ENCODE measurements around the gene TPCN1.
A peak's percentile ranks its signal among the peaks of the same experiment; 100 is the strongest.

The TPCN1 gene

DNA sequence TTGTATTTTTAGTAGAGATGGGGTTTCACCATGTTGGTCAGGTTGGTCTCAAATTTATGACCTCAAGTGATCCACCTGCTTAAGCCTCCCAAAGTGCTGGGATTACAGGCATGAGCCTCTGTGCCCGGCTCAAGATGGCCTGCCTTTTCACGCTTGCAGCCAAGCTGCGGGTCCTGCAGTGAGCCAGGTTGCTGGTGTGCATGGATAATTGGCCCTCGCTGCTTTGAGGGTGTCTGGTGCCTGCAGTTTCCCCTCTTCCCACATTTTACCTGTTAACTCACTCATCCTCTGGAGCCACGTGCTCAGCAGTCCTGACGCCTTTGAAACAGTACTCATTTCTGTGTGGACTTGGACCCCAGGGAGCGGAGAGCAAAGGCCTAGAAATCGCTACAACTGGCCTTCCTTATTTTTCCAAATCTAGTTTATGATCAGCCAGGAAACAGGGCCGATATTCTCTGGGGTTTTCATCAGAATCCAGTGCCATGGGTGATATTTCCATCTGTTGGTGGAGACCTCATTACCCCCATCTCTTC lies 42.2 kb downstream of the TPCN1 start:
- no peak for DNase-seq

DNA sequence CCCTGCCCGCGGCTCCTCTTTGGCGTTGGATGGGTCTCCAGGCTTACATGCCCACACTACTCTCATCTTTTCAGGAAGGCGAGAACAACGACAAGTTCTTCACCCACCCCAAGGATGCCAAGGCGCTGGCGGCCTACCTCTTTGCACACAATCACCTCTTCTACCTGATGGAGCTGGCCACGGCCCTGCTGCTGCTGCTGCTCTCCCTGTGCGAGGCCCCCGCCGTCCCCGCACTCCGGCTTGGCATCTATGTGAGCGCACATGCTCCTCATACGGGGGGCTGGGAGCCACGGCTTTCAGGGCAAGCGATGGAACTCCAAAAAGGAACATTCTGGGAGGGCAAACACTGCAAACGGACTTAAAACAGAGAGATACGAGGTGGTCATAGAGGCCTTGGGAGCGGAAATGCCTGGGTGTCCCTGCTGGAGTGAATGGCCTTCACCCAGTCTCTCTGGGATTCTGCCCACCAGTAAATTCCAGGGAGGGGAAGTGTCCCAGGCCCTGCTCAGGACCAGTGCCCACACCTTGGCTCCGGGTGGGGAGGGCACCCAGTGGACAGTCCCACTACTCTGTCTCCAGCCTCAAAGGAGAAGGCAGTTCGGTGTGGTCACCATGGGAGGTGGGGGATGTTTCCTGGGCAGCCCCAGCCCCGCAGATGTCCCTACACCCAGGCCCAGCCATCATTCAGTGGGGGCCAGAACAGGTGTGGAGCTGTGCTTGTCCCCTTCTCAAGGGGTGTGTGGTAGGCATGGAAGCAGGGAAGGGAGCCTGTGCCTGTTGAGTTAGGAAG lies 45.0 kb downstream of the TPCN1 start:
- no peak for DNase-seq

DNA sequence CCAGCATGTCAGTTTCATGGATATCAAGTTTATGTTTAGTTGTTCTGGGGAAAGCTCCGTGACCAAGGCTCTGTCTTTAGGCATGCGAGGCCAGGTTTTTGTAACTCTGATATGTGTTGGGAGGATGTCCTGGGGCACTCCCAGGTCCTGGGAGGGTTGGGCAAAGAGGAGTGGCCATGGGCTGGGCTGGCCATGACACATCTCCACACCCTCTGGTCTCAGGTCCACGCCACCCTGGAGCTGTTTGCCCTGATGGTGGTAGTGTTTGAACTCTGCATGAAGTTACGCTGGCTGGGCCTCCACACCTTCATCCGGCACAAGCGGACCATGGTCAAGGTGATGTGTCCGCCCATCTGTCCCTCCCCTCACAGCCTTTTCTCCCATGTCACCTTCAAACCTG lies 46.4 kb downstream of the TPCN1 start:
- no peak for DNase-seq

DNA sequence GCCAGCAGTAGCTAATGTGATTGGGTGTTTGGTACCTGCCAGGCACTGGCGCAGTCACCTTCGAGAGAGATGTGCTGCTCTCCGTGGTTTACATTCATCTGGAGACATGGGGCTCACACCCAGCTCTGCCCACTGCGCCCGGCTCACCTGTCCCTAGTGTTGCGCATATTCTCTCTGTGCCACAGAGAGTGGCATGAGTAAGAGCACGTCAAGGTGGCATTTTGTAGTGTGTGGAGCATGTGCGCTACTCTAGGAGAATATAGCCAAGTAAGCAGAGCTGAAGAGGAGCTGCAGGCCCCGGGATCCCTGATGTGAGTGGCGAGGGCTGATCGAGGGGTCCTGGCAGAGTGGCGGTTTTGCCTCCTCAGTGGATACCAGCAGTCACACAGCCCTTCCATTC lies 46.9 kb downstream of the TPCN1 start:
- no peak for DNase-seq

DNA sequence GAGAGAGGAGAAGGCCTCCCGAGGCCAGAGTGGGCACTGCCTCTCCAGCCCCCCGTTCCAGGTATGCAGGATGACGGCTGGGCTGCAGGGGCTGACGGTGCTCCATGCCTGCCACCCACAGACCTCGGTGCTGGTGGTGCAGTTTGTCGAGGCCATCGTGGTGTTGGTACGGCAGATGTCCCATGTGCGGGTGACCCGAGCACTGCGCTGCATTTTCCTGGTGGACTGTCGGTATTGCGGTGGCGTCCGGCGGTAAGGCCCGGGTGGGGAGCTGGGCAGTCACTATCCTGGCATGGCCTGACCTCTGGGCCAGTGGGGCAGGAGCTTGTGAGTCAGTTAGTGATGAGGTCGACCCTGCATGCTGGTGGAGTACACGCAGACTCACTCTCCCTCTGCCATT lies 47.4 kb downstream of the TPCN1 start:
- no peak for DNase-seq

DNA sequence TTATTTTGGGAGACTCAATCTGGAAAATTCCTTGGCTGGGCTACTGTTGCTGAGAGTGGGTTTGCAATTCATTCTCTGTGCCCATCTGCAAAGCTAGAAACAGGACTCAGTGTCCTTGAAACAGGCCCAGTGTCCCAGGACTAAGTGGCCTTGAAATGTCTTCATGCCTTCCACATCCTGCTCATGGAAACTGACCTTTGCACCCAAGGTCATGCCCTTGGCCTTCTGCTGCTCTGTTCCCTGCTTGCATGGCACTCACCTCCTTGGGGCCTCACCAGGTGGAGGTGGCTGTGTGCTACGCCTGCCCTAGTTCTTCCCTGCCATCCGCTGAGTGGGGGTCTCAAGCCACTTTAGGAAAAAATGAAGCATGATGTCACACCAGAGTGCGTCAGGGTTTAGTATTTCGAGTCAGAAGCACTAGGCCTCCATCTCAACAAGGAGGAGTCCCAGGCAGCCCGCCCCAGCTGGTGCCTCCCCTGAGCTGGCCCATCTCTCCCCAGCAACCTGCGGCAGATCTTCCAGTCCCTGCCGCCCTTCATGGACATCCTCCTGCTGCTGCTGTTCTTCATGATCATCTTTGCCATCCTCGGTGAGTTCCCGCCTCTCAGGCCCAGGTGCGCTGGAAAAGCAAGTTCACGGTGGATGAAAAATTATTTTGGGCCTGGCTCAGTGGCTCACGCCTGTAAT lies 48.1 kb downstream of the TPCN1 start:
- no peak for DNase-seq

DNA sequence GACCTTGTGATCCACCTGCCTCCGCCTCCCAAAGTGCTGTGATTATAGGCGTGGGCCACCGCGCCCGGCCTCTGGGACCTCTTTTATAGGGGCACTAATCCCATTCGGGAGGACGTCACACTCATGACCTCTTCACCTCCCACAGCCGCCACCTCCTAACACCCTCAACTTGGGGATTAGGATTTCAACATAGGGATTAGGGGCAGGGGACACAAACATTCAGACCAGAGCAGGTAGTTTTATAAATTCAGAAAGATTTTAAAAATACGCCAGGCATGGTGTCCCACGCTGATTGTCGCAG lies 49.4 kb downstream of the TPCN1 start:
- DNase-seq, result no peak

DNA sequence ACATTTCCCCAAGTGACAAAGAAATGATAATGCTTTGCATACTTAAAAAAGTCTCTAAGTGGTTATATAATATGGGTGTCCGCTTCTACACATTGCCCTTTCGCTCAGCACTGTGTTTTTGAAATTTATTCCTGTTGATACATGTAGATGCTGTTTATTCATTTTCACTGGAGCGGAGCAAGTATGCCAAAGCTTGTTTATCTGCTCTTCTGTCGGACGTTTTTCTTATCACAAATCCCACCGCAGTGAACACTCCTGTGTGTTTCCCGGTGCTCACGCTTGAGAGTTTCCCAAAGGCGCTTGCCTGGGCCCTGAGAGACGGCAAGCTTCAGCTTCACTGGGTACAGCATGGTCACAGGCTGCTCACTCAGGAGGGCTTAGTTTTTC lies 50.2 kb downstream of the TPCN1 start:
- DNase-seq, result no peak

DNA sequence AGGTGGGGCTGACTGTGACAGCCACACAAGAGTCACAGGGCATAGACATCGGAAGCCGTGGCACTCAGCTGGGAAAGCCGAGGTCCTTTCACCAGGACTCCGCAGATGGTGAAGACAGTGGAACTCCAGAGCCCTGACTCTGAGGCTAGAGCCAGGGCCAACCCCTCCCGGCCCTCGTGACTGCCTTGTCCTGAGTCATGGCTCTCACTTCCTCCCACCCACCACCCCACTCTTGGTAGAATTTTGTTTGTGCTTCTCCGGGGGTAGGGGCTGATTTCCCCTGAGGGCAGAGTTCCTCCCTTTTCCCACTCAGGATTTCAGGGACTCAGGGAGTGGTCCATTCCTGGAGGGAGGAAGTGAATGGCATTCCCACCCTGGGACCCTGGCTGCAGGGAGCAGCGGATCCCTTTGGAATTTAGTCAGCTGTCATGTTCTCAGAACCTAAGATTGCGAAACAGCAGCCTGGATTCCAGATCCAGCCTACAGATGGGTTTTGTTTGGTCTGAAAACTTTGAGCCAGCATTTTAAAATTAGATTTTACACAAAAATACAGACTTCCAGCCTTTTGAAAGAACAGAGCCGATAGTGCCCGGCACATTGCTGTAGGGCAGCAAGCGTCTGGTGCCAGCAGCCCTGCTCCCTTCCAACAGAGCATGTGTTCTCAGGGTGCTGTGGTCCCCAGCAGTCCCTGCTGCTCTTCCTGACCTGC lies 50.7 kb downstream of the TPCN1 start:
- DNase-seq, result peak; percentile 21

DNA sequence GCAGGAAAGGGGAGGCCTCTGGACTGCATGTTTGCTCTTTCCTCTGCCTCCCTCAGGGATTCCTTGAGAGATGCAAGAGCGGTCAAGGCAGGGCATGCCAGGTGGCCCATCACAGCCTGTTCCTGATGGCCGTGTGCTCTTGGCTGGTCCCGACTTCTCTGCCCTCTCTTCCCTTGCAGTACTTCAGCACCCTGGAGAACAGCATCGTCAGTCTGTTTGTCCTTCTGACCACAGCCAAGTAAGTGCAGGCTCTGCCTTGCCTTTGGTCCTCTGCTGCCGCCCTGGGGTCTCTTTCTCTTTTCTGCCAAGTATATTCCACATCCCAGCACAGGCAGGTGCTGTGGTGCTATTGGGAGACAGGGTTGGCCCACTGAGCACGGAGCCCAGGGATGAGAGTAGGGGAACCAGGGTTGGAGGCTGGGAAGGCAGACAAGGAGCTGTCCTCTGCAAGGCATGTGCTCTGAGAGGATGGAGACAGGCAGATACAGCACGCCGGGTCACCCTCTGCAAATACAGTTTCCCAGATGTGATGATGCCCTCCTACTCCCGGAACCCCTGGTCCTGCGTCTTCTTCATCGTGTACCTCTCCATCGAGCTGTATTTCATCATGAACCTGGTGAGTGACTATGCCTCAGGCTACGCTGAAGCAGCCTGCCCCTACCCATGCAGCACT lies 51.9 kb downstream of the TPCN1 start:
- no peak for DNase-seq

DNA sequence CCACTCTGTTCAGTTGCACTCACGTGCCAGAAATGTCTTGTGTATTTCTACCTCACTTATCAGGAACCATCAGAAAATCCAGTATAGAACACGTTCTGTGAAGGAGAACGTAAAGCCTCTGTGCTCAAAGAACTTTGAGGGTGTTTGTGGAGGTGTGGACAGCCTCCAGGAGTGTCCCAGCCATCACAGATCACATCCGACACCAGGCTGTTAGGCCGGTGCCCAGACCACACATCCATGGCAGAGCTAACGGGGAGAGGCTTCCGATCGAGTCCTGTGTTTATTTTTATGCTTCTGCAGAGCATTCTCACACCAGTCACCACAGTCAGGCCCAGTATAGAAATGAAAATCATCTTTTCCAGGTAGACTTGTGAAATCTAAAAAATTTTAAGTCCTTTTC lies 53.6 kb downstream of the TPCN1 start:
- DNase-seq, result no peak

DNA sequence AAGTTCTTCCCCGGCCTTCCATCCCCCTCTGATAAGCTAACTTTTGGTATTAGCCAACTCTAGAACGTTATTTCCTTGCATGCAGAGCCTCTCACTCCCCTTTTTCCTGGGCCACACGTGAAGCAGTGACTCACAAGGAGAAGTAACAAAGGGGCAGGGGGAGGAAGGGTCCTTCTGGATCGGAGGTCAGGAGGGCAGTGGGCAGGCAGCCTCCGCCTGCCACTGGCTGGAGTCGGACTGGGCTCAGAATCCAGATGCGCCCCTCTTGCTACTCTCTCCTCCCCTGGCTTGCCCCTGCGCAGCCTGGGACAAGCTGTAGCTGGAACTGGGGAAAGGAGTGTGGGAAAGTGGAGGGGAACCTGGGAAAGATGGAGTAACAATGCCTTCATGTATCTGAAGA lies 55.0 kb downstream of the TPCN1 start:
- no peak for DNase-seq

DNA sequence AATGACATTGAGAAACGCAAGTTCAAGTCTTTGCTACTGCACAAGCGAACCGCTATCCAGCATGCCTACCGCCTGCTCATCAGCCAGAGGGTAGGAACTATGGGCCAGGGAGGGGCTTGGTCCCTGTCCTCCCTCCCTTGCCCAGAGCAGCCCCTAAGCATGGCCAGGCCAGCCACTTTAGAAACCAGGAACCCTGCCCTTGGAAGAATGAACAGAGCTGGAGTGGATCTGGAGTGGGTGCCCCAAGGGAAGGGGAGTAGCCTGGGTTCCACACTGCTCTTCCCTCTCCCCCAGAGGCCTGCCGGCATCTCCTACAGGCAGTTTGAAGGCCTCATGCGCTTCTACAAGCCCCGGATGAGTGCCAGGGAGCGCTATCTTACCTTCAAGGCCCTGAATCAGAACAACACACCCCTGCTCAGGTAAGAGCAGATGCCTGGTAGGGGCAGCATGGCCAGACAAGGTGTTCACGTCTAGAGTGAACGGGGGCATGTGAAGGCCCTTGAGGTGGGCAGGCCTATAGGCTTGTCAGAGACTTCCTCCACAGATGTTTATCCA lies 55.8 kb downstream of the TPCN1 start:
- no peak for DNase-seq

DNA sequence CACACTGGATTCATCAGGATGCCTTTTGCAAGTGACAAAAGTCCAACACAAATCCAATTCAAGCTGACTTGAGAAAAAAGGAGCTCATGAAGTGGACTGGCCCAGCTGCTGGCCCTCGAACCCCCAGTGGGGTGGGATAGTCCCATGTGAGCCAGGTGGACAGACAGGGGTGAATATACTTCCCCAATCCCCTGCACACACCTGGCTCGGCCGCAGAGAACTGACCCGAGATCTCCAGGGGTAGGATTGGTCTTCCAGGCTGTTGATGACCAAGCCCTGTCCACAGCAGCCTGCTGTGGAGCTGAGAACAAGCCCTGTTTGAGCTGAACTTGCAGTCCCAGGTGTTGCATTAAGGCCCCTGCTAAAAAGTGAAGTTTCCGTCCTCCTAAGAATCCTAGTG lies 56.2 kb downstream of the TPCN1 start:
- DNase-seq, result no peak

DNA sequence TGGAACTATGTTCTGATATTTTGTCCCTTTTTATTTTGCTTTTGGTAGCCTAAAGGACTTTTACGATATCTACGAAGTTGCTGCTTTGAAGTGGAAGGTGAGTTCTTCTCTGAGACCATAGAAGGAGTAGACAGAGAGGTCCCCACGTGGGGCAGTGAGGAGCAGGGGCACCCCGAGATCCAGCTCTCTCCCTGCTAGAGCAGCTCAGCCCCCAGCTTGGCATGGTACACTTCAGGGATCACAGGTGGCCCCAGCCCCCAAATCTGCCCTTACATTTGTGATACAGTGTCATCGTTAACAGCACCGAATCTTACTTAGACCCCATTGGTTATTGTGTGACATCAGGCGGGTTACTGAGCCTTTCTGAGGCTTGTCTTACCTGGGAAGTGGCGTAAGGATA lies 56.9 kb downstream of the TPCN1 start:
- DNase-seq, result no peak

DNA sequence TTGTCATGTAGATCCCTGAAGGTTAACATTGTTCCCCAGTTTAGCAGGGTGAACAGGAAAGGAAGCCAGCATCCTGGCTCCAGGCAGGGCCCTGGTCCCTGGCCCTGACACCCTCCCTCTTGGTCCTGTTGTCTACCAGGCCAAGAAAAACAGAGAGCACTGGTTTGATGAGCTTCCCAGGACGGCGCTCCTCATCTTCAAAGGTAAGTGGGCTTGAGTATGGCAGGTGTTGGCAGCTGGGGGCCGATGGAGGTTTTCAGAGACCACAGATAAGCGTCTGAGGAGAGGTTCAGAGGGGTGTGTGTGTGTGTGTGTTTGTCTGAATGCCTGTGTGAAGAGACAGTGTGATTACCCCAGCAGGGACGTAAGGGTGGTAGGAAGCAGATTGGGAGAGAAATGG lies 57.4 kb downstream of the TPCN1 start:
- no peak for DNase-seq

DNA sequence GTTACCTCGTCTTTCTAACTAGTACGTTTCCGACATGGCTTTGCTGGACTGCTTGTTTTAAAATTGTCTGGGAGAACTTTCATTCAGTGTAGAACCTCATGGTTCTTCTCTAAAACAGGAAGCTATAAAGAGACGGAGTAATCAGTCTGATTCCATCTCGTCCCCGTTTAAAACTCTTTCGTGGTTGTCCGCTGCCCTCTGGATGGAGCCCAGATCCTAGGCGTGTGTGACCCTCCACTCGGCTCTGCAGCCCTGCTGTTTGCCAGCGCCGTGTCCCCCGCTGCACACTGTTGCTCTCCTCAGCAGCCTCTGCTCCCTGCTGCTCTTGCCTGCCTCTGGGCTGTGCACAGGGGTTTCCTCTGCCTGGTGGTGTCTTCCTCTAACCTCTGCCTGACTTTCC lies 63.5 kb downstream of the TPCN1 start:
- no peak for DNase-seq

DNA sequence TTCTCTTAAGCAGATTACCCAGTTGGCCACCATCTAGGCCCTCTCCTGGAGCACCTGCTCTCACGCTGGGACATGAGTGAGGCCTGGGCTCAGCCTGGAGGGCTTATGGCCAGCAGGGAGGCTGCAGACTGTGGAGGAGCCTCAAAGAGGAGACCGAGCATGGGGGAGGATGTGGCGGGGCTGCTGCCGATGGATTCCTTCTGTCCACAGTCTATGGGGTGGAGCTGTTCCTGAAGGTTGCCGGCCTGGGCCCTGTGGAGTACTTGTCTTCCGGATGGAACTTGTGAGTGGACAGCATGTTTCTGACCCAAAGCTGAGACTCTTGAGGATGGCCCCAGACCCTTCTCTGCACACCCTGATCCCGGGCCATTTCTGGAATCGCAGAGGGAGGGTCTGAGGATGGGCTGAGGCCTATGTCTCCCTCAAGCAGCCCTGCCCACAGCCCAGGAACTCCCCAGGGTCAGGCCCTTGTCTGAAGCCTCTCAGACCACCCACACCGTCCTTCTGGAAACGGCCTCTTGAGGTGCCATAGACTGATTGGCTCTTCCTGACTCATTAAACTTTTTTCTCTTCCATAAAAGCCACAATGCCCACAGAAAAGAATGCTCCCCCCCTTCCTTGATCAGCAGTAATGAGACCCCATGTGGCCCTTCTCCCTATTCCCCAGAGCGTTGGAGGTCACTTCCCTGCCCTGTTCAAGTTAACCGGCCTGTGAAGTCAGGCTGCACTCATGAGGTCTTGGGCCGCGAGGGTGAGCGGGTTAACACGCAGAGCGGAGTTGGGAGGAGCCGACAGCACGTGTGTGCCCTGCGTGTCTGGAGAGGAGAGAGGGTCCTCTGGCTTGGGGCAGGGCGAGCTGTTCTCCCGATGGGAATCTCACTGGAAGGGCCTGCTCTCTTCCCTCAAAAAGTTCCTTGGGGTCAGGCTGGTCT lies 64.7 kb downstream of the TPCN1 start:
- no peak for DNase-seq

DNA sequence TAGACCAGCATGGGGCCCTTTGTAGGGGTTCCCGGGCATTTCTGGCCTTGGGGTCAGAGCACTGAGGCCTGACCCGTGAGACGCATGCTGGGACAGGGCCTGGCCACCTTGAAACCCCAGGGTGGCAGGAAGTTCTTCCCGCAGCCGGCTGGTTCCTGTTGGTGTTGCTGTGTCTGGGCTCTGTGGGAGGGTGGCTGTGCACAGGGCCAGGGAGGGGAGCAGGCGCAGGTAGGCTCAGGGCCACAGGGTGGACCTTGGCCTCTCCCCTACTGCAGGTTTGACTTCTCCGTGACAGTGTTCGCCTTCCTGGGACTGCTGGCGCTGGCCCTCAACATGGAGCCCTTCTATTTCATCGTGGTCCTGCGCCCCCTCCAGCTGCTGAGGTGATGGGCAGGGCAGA lies 65.4 kb downstream of the TPCN1 start:
- no peak for DNase-seq

DNA sequence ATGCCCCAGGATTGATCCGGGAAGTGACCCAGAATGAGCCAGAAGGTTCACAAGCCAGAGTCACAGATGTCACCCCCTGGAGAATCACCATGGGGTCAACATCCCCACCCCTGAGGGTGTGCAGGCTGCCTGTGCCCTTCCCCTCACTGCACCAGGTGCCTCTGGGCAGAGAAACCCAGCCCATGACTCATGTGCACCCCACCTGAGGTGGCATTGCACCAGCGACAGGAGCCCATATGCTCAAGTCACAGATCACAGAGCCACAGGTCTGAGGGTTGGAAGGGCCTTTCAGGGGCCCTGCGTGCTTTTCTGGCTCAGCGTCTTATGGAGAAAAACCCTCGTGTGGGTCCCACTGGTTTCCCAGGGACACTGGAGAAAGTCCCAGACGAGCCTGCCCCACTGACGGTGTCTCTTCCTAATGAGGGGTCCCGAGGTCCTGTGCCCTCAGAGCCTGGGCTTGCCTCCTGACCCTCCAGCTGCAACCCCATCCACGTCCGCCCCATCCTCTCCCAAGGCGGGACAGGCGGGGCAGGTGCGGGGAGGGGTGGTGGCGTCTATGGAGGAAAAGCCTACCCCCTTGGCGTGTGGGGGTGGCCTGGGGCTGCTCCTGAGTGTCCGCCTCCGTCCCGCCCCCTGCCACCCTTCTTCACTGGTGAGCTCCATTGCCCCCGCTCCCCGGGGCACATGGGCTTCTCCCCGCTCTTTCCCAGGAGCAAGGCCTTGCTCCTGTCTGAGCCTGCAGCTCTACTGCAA lies 66.1 kb downstream of the TPCN1 start:
- DNase-seq, result no peak

DNA sequence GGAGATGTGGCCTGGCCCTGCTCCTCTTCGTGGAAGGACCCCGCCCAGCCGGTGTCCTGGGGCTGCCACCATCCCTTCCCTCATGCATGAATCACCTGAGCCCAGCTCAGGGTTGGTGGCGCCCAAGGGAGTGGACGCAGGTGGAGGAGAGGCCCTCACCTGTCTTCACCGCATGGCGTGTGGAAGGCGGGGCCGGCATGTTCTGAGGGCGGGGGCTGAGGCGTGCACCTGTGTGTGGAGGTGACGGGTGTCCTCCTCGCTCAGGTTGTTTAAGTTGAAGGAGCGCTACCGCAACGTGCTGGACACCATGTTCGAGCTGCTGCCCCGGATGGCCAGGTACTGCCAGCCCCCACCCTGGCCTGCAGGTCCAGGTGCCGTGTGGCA lies 66.6 kb downstream of the TPCN1 start:
- no peak for DNase-seq
